ENCODE data around the gene BTBD7. TPM values are rescaled to one million over a fixed set of nuclear protein-coding genes. Genes with fewer than 3 reads are reported as not detected.
A peak's percentile ranks its signal among the peaks of the same experiment; 100 is the strongest.
"Not testable (repeated sequence)": the region's sequence is repeated elsewhere in the genome, so short reads cannot be mapped to it uniquely, and the experiment has no call there.

BTBD7 gene
- total RNA-seq, result 10 to 100 TPM; 25.2 to 31.4 TPM

GRCh38 chr14:93332853-93333630 is at the start of gene BTBD7:
Gene BTBD7, minus strand, starts transcription at chr14:93333036. Its CDS starts 36,985 bp downstream, at chr14:93296051.
- peak within 1 kb of the TSS; percentile 89 to 90 for H3K27ac Mint-ChIP-seq
- no peaks in the 10 kb centered on the region for H3K9me3 Mint-ChIP-seq
- no peaks in the 10 kb centered on the region for H3K36me3 Mint-ChIP-seq
- peaks cover 32 to 48% of the 10 kb centered on the region in 2 donors for H3K4me1 Mint-ChIP-seq (ENCODE audit: low read depth in 2 of 2)
- no peaks in the 10 kb centered on the region for H3K27me3 Mint-ChIP-seq
- DNase-seq (ENCODE audit: low spot score), result peak; percentile 97
- peak within 1 kb of the TSS; percentile 94 for H3K4me3 Mint-ChIP-seq
- peak; percentile 96 to 98 for ATAC-seq

DNA sequence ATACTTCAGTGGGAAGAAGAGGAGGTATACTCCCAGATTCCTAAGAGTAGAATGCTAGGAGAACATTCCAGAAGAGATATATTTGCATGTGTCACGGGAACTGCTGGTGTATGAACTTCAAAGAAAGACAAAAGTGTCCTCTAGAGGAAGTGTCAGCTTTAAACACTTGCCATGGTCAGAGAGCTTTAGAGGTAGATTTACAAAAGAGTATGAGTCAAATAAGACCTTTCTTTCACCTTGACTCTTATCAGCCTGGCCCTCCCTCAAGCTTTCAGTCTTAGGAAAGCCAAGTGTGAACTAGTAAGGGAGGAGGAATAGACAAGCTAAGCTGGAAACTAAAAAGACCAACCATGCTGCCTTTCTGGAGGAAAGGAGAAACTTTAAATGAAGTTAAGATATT is 48.8 kb upstream of the BTBD7 start:
- Mint-ChIP-seq H3K9me3 (no peaks in the 10 kb centered on the region), H3K27ac (no peak overlapping the region), H3K4me3 (no peak overlapping the region), H3K27me3 (peaks cover 22 to 36% of the 10 kb centered on the region in 2 donors), H3K4me1 (ENCODE audit: low read depth in 2 of 2) (no peaks in the 10 kb centered on the region), H3K36me3 (no peaks in the 10 kb centered on the region)
- no peak for ATAC-seq
- DNase-seq (ENCODE audit: low spot score), result no peak

DNA sequence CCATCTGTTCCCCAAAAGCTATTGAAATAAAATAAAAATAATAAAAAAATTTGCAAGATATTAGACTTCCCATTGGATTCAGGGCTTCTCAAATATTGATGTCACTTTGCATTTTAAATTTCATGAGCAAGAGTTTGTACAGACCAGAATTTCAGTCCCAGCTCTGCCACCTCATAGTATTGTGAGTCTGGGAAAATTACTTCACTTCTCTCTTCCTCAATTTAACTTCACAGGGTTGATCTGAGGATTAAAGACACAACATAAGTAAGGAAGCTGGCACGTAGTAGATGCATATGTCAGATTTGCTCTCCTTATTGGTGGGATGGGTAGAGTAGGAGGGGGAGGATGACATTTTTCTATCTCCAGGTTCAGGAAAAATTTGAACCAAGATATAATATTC is 47.0 kb upstream of the BTBD7 start:
- no peak overlapping the region for H3K4me3 Mint-ChIP-seq
- DNase-seq (ENCODE audit: low spot score) (no peak), ATAC-seq (no peak)
- no peak overlapping the region for H3K27ac Mint-ChIP-seq
- peaks cover 20 to 23% of the 10 kb centered on the region in 2 donors for H3K27me3 Mint-ChIP-seq
- no peaks in the 10 kb centered on the region for H3K36me3 Mint-ChIP-seq
- no peaks in the 10 kb centered on the region for H3K4me1 Mint-ChIP-seq (ENCODE audit: low read depth in 2 of 2)
- H3K9me3 Mint-ChIP-seq, result no peaks in the 10 kb centered on the region

DNA sequence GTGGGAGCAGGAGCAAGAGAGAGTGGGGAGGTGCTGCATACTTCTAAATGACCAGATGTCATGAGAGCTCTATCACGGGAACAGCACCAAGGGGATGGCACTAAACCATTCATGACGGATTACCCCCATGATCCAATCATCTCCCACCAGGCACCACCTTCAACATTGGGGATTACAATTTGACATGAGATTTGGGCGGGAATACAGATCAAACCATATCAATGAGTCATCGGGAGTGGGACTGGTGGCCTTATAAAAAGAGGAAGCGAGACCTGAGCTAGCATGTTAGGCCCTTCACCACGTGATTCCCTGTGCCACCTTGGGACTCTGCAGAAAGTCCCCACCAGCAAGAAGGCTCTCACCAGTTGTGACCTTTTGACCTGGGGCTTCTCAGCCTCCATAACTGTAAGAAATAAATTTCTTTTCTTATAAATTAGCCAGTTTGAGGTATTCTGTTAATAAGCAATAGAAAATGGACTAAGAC is 42.9 kb upstream of the BTBD7 start:
- DNase-seq (ENCODE audit: low spot score) (no peak), ATAC-seq (no peak)
- no peak overlapping the region for H3K4me3 Mint-ChIP-seq
- H3K9me3 Mint-ChIP-seq, result no peaks in the 10 kb centered on the region
- H3K4me1 Mint-ChIP-seq (ENCODE audit: low read depth in 2 of 2), result no peaks in the 10 kb centered on the region
- no peaks in the 10 kb centered on the region for H3K36me3 Mint-ChIP-seq
- peaks cover 18 to 22% of the 10 kb centered on the region in 2 donors for H3K27me3 Mint-ChIP-seq
- no peak overlapping the region for H3K27ac Mint-ChIP-seq

GRCh38 chr14:93369713-93370266 is 37.0 kb upstream of the BTBD7 start:
- Mint-ChIP-seq H3K36me3 (no peaks in the 10 kb centered on the region), H3K27ac (no peak overlapping the region), H3K4me3 (no peak overlapping the region), H3K4me1 (ENCODE audit: low read depth in 2 of 2) (no peaks in the 10 kb centered on the region), H3K9me3 (no peaks in the 10 kb centered on the region), H3K27me3 (peaks cover 21 to 24% of the 10 kb centered on the region in 2 donors)
- peak in 1 of 2 donors; percentile 31 for ATAC-seq
- DNase-seq (ENCODE audit: low spot score), result no peak

GRCh38 chr14:93368996-93369712 is 36.3 kb upstream of the BTBD7 start:
- Mint-ChIP-seq H3K4me3 (no peak overlapping the region), H3K36me3 (no peaks in the 10 kb centered on the region), H3K9me3 (no peaks in the 10 kb centered on the region), H3K27ac (no peak overlapping the region), H3K4me1 (ENCODE audit: low read depth in 2 of 2) (no peaks in the 10 kb centered on the region), H3K27me3 (peaks cover 19 to 24% of the 10 kb centered on the region in 2 donors)
- ATAC-seq, result no peak
- DNase-seq (ENCODE audit: low spot score), result no peak

DNA sequence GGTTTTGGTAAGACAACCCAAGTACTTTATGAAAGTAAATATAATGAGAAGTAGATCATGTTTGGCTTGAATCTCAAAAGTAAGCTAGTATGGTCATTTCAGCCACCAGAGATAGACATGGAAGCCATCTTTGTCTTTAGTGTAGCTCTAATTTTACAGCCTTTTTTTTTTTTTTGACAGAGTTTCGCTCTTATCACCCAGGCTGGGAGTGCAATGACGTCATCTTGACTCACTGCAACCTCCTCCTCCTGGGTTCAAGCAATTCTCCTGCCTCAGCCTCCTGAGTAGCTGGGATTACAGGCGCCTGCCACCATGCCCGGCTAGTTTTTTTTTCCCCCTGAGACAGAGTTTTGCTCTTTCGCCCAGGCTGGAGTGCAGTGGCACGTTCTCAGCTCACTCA is 22.0 kb upstream of the BTBD7 start:
- not testable (repeated sequence) for H3K9me3 Mint-ChIP-seq; H3K4me3 Mint-ChIP-seq; H3K4me1 Mint-ChIP-seq (ENCODE audit: low read depth in 2 of 2); ATAC-seq; H3K27ac Mint-ChIP-seq; H3K36me3 Mint-ChIP-seq; DNase-seq (ENCODE audit: low spot score)
- peaks cover 16 to 17% of the 10 kb centered on the region in 2 donors for H3K27me3 Mint-ChIP-seq

DNA sequence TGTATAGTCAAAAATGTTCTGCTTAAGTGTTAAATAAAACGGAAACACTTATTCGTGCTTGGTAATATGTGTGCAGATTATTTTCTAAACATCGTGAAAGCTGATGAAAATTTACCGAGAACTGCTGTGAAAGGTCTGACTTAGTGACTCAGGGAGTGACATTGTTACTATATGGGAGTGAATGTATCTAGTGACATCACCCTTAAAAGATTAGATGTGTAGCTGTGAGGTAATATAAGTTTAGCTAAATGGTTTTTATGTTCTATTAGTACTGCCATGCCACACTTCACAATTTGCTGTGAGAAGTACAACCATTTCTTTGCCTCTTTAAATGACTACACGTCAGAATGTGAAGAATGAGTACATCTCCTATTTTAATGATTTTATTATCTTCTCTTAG is 15.5 kb upstream of the BTBD7 start:
- H3K27ac Mint-ChIP-seq, result no peak overlapping the region
- no peak for ATAC-seq
- H3K36me3 Mint-ChIP-seq, result no peaks in the 10 kb centered on the region
- no peak overlapping the region for H3K4me3 Mint-ChIP-seq
- H3K27me3 Mint-ChIP-seq, result peaks cover 1 to 15% of the 10 kb centered on the region in 2 donors
- no peaks in the 10 kb centered on the region for H3K4me1 Mint-ChIP-seq (ENCODE audit: low read depth in 2 of 2)
- DNase-seq (ENCODE audit: low spot score), result no peak
- no peaks in the 10 kb centered on the region for H3K9me3 Mint-ChIP-seq

- ATAC-seq, result no peak
- H3K4me3 Mint-ChIP-seq, result no peak overlapping the region
- DNase-seq (ENCODE audit: low spot score), result no peak
Measured at GRCh38 chr14:93347850-93348249, 15.0 kb upstream of the BTBD7 start.

GRCh38 chr14:93346926-93347721 is 14.3 kb upstream of the BTBD7 start, which contains the start of gene COX8C:
Gene COX8C, plus strand, starts transcription at chr14:93347182. Its CDS starts 87 bp downstream, at chr14:93347269.
- ATAC-seq, result peak in 1 of 2 donors; percentile 53

More at GRCh38 chr14:93347850-93348249, 15.0 kb upstream of the BTBD7 start:
- H3K36me3 Mint-ChIP-seq, result no peaks in the 10 kb centered on the region
- H3K9me3 Mint-ChIP-seq, result no peaks in the 10 kb centered on the region
- H3K4me1 Mint-ChIP-seq (ENCODE audit: low read depth in 2 of 2), result no peaks in the 10 kb centered on the region
- peaks cover 0 to 15% of the 10 kb centered on the region in 2 donors for H3K27me3 Mint-ChIP-seq
- no peak overlapping the region for H3K27ac Mint-ChIP-seq

GRCh38 chr14:93343797-93344196 is 11.0 kb upstream of the BTBD7 start:
- H3K27me3 Mint-ChIP-seq, result peaks cover 0 to 10% of the 10 kb centered on the region in 2 donors
- no peak overlapping the region for H3K4me3 Mint-ChIP-seq
- no peak overlapping the region for H3K27ac Mint-ChIP-seq
- DNase-seq (ENCODE audit: low spot score) (no peak), ATAC-seq (no peak)
- peaks cover 4% of the 10 kb centered on the region for H3K36me3 Mint-ChIP-seq
- H3K4me1 Mint-ChIP-seq (ENCODE audit: low read depth in 2 of 2), result no peaks in the 10 kb centered on the region
- H3K9me3 Mint-ChIP-seq, result no peaks in the 10 kb centered on the region

More at GRCh38 chr14:93346926-93347721, 14.3 kb upstream of the BTBD7 start, which contains the start of gene COX8C:
- DNase-seq (ENCODE audit: low spot score), result no peak
- Mint-ChIP-seq H3K27me3 (peaks cover 0 to 15% of the 10 kb centered on the region in 2 donors), H3K9me3 (no peaks in the 10 kb centered on the region), H3K27ac (no peak within 1 kb of the TSS), H3K4me1 (ENCODE audit: low read depth in 2 of 2) (no peaks in the 10 kb centered on the region), H3K36me3 (no peaks in the 10 kb centered on the region), H3K4me3 (no peak within 1 kb of the TSS)

DNA sequence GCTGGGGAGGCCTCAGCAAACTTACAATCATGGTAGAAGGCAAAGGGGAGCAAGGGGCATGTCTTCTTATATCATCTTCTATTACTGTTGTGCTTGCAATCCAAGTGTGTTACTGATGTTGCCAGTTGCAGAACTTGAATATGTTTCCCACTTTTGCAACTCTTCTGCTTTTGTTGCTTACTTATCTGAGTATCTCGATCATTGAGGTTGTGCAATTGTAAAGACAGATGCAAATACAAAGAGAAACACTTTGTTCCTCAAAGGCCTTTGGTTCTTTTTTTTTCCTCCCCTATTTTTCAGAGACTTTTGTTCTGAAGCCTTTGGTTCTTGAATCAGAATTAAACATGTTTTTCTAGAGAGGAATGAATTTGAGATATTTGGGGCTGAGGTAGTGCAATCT is 10.4 kb upstream of the BTBD7 start:
- Mint-ChIP-seq H3K4me3 (no peak overlapping the region), H3K36me3 (peaks cover 4% of the 10 kb centered on the region), H3K27ac (peak overlapping the region in 1 of 2 donors; percentile 1), H3K27me3 (peaks cover 0 to 9% of the 10 kb centered on the region in 2 donors), H3K9me3 (no peaks in the 10 kb centered on the region), H3K4me1 (ENCODE audit: low read depth in 2 of 2) (no peaks in the 10 kb centered on the region)
- ATAC-seq (no peak), DNase-seq (ENCODE audit: low spot score) (no peak)

DNA sequence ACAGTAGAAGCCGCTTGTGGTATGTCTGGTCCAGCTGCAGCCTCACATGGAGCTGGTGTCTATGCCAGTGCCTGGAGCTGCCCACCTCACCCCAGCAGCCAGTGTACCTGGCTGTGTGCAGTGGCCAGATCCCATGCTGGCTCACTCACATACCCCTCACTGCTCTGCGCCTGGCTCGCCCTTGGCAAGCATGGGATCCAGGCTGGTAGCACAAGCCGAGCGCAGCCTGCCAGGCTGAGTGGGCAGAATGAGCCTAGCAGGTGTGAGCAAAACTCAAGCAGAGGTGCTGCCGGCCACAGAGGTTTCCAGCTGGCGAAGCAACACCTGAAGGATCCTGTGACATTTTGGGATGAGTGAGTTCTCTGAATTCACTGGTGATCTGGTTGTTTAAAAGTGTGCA is 5.0 kb upstream of the BTBD7 start:
- Mint-ChIP-seq H3K27ac (no peak overlapping the region), H3K36me3 (peaks cover 4% of the 10 kb centered on the region), H3K4me3 (no peak overlapping the region), H3K4me1 (ENCODE audit: low read depth in 2 of 2) (peaks cover 10 to 16% of the 10 kb centered on the region in 2 donors), H3K9me3 (no peaks in the 10 kb centered on the region), H3K27me3 (no peaks in the 10 kb centered on the region)
- ATAC-seq (no peak), DNase-seq (ENCODE audit: low spot score) (no peak)
